ENCODE results near the gene YES1. TPM values are rescaled to one million over a fixed set of nuclear protein-coding genes. Genes with fewer than 3 reads are reported as not detected.

The YES1 gene
- total RNA-seq, 1 donor from 2014 or later, result 190 TPM

DNA sequence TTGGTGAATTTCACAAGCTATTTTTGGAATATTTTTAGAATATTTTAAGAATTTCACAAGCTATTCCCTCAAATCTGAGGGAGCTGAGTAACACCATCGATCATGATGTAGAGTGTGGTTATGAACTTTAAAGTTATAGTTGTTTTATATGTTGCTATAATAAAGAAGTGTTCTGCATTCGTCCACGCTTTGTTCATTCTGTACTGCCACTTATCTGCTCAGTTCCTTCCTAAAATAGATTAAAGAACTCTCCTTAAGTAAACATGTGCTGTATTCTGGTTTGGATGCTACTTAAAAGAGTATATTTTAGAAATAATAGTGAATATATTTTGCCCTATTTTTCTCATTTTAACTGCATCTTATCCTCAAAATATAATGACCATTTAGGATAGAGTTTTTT lies 138.7 kb downstream of the YES1 start:
- Mint-ChIP-seq H3K27ac (ENCODE audit: unreplicated experiment) (no peak overlapping the region), H3K4me1 (ENCODE audit: unreplicated experiment) (no peaks in the 10 kb centered on the region), H3K9me3 (ENCODE audit: unreplicated experiment) (no peaks in the 10 kb centered on the region)

More for the DNA sequence above, 138.7 kb downstream of the YES1 start:
- Mint-ChIP-seq H3K27me3 (ENCODE audit: unreplicated experiment) (no peaks in the 10 kb centered on the region), H3K36me3 (ENCODE audit: low read depth, unreplicated experiment) (peaks cover 43% of the 10 kb centered on the region), H3K4me3 (ENCODE audit: unreplicated experiment) (no peak overlapping the region)
- no peak for DNase-seq (ENCODE audit: low spot score)
- TF ChIP-seq CTCF (IDR thresholded peaks at IDR 0.05; ENCODE audit: unreplicated experiment), result no peak

Other genes starting within 250 kb of the YES1 start
- gene CETN1, start 231.9 kb downstream of the YES1 start, total RNA-seq (ENCODE audit: unreplicated experiment), result not detected
- gene CLUL1, start 215.3 kb downstream of the YES1 start, total RNA-seq (ENCODE audit: unreplicated experiment), result 3.8 TPM
- 61.7 TPM for gene TYMS, start 154.6 kb downstream of the YES1 start, total RNA-seq (ENCODE audit: unreplicated experiment)
- 31.8 TPM for gene ENOSF1, start 99.6 kb downstream of the YES1 start, total RNA-seq (ENCODE audit: unreplicated experiment)
- gene ADCYAP1, start 92.6 kb upstream of the YES1 start, total RNA-seq (ENCODE audit: unreplicated experiment), result 18.5 TPM

Data from endothelial cell (in vitro differentiated cells).